ENCODE results near the gene HSPA9. TPM values are rescaled to one million over a fixed set of nuclear protein-coding genes. Genes with fewer than 3 reads are reported as not detected.
A peak's percentile ranks its signal among the peaks of the same experiment; 100 is the strongest.

HSPA9 gene
- total and polyA plus RNA-seq, 3 experiments from 2014 or later: 171 to 498 (median 468) TPM

- H3K27me3 Mint-ChIP-seq: no peaks in the 10 kb centered on the region
- Histone ChIP-seq H3K27ac (ENCODE audit: low read depth, low read length) (no peak overlapping the region), H3K9me3 (ENCODE audit: low read length) (no peaks in the 10 kb centered on the region), H3K27me3 (ENCODE audit: insufficient read depth, low read length, poor library complexity, severe bottlenecking) (no peaks in the 10 kb centered on the region), H3K4me1 (ENCODE audit: insufficient read depth, low read length) (no peaks in the 10 kb centered on the region), H3K36me3 (ENCODE audit: insufficient read depth, low read length) (peaks cover 27% of the 10 kb centered on the region), H3K4me3 (ENCODE audit: low read length) (no peak overlapping the region)
- CTCF ChIA-PET: interaction anchor here (0.9 to 1.2 kb wide), 4 partner anchors 10 to 202 kb away, joined by 3 to 4 read pairs (median 4); partner anchors contain the start of genes ETF1 and HSPA9
- POLR2A ChIA-PET: interaction anchor here (0.8 to 1.8 kb wide), 2 partner anchors 10 to 13 kb away, joined by 4 to 9 read pairs; partner anchors contain the start of gene ETF1
- peak overlapping the region in 6 of 8 donors; percentile 31 to 78 (median 64) for H3K27ac Mint-ChIP-seq
- peaks cover 5 to 62% (median 12%) of the 10 kb centered on the region in 3 donors for H3K36me3 Mint-ChIP-seq
- H3K4me1 Mint-ChIP-seq: peaks cover 12 to 32% (median 28%) of the 10 kb centered on the region in 3 donors
- no peaks in the 10 kb centered on the region for H3K9me3 Mint-ChIP-seq
- DNase-seq: no peak
- H3K4me3 Mint-ChIP-seq: no peak overlapping the region
These were observed 21.6 kb downstream of the HSPA9 start for GRCh38 chr5:138553437-138554095.

- no peaks in the 10 kb centered on the region for H3K27me3 Mint-ChIP-seq
- no peaks in the 10 kb centered on the region for H3K27me3 ChIP-seq (ENCODE audit: insufficient read depth, low read length, poor library complexity, severe bottlenecking)
- peak overlapping the region; percentile 23 to 85 (median 48) for H3K27ac Mint-ChIP-seq
- peaks cover 5 to 58% (median 11%) of the 10 kb centered on the region in 3 donors for H3K36me3 Mint-ChIP-seq
- peaks cover 8% of the 10 kb centered on the region for H3K4me1 ChIP-seq (ENCODE audit: insufficient read depth, low read length)
- peaks cover 19 to 40% (median 36%) of the 10 kb centered on the region in 3 donors for H3K4me1 Mint-ChIP-seq
- no peak overlapping the region for H3K4me3 ChIP-seq (ENCODE audit: low read length)
- peaks cover 17% of the 10 kb centered on the region for H3K36me3 ChIP-seq (ENCODE audit: insufficient read depth, low read length)
- no peak overlapping the region for H3K27ac ChIP-seq (ENCODE audit: low read depth, low read length)
- DNase-seq: no peak
- peak overlapping the region in 1 of 7 donors; percentile 40 for H3K4me3 Mint-ChIP-seq
- POLR2A ChIA-PET: interaction anchor here (1.8 kb wide), 1 partner anchor 9 kb away, joined by 9 read pairs; the partner anchor contains the start of gene ETF1
- CTCF ChIA-PET: interaction anchor here (1.1 to 1.2 kb wide), 3 partner anchors 9 to 27 kb away, joined by 3 to 4 read pairs (median 4); partner anchors contain the start of genes ETF1 and HSPA9
- H3K9me3 ChIP-seq (ENCODE audit: low read length): no peaks in the 10 kb centered on the region
- no peaks in the 10 kb centered on the region for H3K9me3 Mint-ChIP-seq
These were observed 22.5 kb downstream of the HSPA9 start for GRCh38 chr5:138552657-138553056.

GRCh38 chr5:138549414-138549813 lies 25.8 kb downstream of the HSPA9 start:
- no peak overlapping the region for H3K4me3 ChIP-seq (ENCODE audit: low read length)
- no peaks in the 10 kb centered on the region for H3K27me3 ChIP-seq (ENCODE audit: insufficient read depth, low read length, poor library complexity, severe bottlenecking)
- H3K9me3 ChIP-seq (ENCODE audit: low read length): no peaks in the 10 kb centered on the region
- Mint-ChIP-seq H3K9me3 (no peaks in the 10 kb centered on the region), H3K36me3 (peaks cover 0 to 31% (median 4%) of the 10 kb centered on the region in 3 donors), H3K27me3 (no peaks in the 10 kb centered on the region), H3K4me1 (peaks cover 39 to 67% (median 50%) of the 10 kb centered on the region in 3 donors), H3K4me3 (no peak overlapping the region), H3K27ac (peak overlapping the region in 2 of 8 donors; percentile 34 to 64)
- ChIA-PET CTCF (interaction anchor here (1.0 kb wide), 2 partner anchors 85 to 197 kb away, joined by 3 read pairs; no protein-coding TSS in a partner anchor), POLR2A (no interaction called here)
- H3K4me1 ChIP-seq (ENCODE audit: insufficient read depth, low read length): peaks cover 36% of the 10 kb centered on the region
- H3K27ac ChIP-seq (ENCODE audit: low read depth, low read length): no peak overlapping the region
- DNase-seq: no peak
- no peaks in the 10 kb centered on the region for H3K36me3 ChIP-seq (ENCODE audit: insufficient read depth, low read length)

- peaks cover 56% of the 10 kb centered on the region for H3K4me1 ChIP-seq (ENCODE audit: insufficient read depth, low read length)
- peak overlapping the region in 7 of 8 donors; percentile 50 to 100 (median 63) for H3K27ac Mint-ChIP-seq
- POLR2A ChIA-PET: interaction anchor here (0.6 kb wide), 1 partner anchor 744 kb away, joined by 4 read pairs; no protein-coding TSS in a partner anchor
These were observed 29.2 kb downstream of the HSPA9 start for GRCh38 chr5:138545919-138546562.

GRCh38 chr5:138544181-138545134 lies 30.7 kb downstream of the HSPA9 start:
- CTCF ChIA-PET: interaction anchor here (1.0 to 2.5 kb wide), 7 partner anchors 9 to 192 kb away, joined by 3 to 26 read pairs (median 6); partner anchors contain the start of genes EGR1, HSPA9 and KDM3B

More at GRCh38 chr5:138545919-138546562, 29.2 kb downstream of the HSPA9 start:
- CTCF ChIA-PET: interaction anchor here (1.2 to 1.6 kb wide), 2 partner anchors 29 to 83 kb away, joined by 4 read pairs; partner anchors contain the start of gene HSPA9
- H3K27ac ChIP-seq (ENCODE audit: low read depth, low read length): no peak overlapping the region
- Mint-ChIP-seq H3K4me3 (peak overlapping the region in 6 of 7 donors; percentile 17 to 64 (median 52)), H3K27me3 (no peaks in the 10 kb centered on the region), H3K36me3 (peaks cover 0 to 35% (median 3%) of the 10 kb centered on the region in 3 donors), H3K9me3 (no peaks in the 10 kb centered on the region), H3K4me1 (peaks cover 57 to 82% (median 59%) of the 10 kb centered on the region in 3 donors)
- H3K9me3 ChIP-seq (ENCODE audit: low read length): no peaks in the 10 kb centered on the region
- no peak overlapping the region for H3K4me3 ChIP-seq (ENCODE audit: low read length)
- DNase-seq: no peak
- H3K27me3 ChIP-seq (ENCODE audit: insufficient read depth, low read length, poor library complexity, severe bottlenecking): no peaks in the 10 kb centered on the region
- no peaks in the 10 kb centered on the region for H3K36me3 ChIP-seq (ENCODE audit: insufficient read depth, low read length)

GRCh38 chr5:138543730-138544104 lies 31.5 kb downstream of the HSPA9 start:
- CTCF ChIA-PET: interaction anchor here (0.6 to 2.6 kb wide), 13 partner anchors 8 to 789 kb away, joined by 3 to 26 read pairs (median 5); partner anchors contain the start of genes EGR1, HSPA9 and KDM3B
- no peaks in the 10 kb centered on the region for H3K9me3 ChIP-seq (ENCODE audit: low read length)
- Mint-ChIP-seq H3K27ac (peak overlapping the region; percentile 99 to 100 (median 100)), H3K27me3 (no peaks in the 10 kb centered on the region), H3K9me3 (no peaks in the 10 kb centered on the region), H3K4me1 (peaks cover 74 to 94% (median 75%) of the 10 kb centered on the region in 3 donors), H3K4me3 (peak overlapping the region; percentile 96 to 100 (median 98)), H3K36me3 (peaks cover 0 to 47% (median 1%) of the 10 kb centered on the region in 3 donors)
- POLR2A ChIA-PET: interaction anchor here (0.8 to 2.9 kb wide), 12 partner anchors 9 to 798 kb away, joined by 3 to 60 read pairs (median 8); partner anchors contain the start of genes BRD8, EGR1, FAM53C and HSPA9
- peak overlapping the region; percentile 89 for H3K4me3 ChIP-seq (ENCODE audit: low read length)
- H3K27me3 ChIP-seq (ENCODE audit: insufficient read depth, low read length, poor library complexity, severe bottlenecking): no peaks in the 10 kb centered on the region
- H3K4me1 ChIP-seq (ENCODE audit: insufficient read depth, low read length): peaks cover 78% of the 10 kb centered on the region
- peak overlapping the region; percentile 99 for H3K27ac ChIP-seq (ENCODE audit: low read depth, low read length)
- DNase-seq: peak in 1 of 5 donors; percentile 65
- no peaks in the 10 kb centered on the region for H3K36me3 ChIP-seq (ENCODE audit: insufficient read depth, low read length)

More at GRCh38 chr5:138544181-138545134, 30.7 kb downstream of the HSPA9 start:
- peaks cover 69 to 92% (median 72%) of the 10 kb centered on the region in 3 donors for H3K4me1 Mint-ChIP-seq
- H3K36me3 Mint-ChIP-seq: peaks cover 0 to 44% (median 3%) of the 10 kb centered on the region in 3 donors
- H3K9me3 ChIP-seq (ENCODE audit: low read length): no peaks in the 10 kb centered on the region
- peak in 1 of 5 donors; percentile 17 for DNase-seq
- H3K27me3 ChIP-seq (ENCODE audit: insufficient read depth, low read length, poor library complexity, severe bottlenecking): no peaks in the 10 kb centered on the region
- H3K9me3 Mint-ChIP-seq: no peaks in the 10 kb centered on the region
- no peaks in the 10 kb centered on the region for H3K27me3 Mint-ChIP-seq
- peaks cover 72% of the 10 kb centered on the region for H3K4me1 ChIP-seq (ENCODE audit: insufficient read depth, low read length)
- H3K4me3 Mint-ChIP-seq: peak overlapping the region; percentile 96 to 100 (median 98)
- peak overlapping the region; percentile 89 for H3K4me3 ChIP-seq (ENCODE audit: low read length)
- POLR2A ChIA-PET: interaction anchor here (1.2 to 2.9 kb wide), 7 partner anchors 8 to 366 kb away, joined by 4 to 60 read pairs (median 9); partner anchors contain the start of genes BRD8, EGR1, FAM53C and HSPA9
- H3K36me3 ChIP-seq (ENCODE audit: insufficient read depth, low read length): no peaks in the 10 kb centered on the region
- peak overlapping the region; percentile 99 for H3K27ac ChIP-seq (ENCODE audit: low read depth, low read length)
- H3K27ac Mint-ChIP-seq: peak overlapping the region; percentile 99 to 100 (median 100)

Data from CD8-positive, alpha-beta memory T cell (primary cell).